Measurements from ENCODE around the gene RABGAP1L. TPM values are rescaled to one million over a fixed set of nuclear protein-coding genes. Genes with fewer than 3 reads are reported as not detected.

The RABGAP1L gene
- total RNA-seq, 1 experiment from 2014 or later: 29.3 TPM

DNA sequence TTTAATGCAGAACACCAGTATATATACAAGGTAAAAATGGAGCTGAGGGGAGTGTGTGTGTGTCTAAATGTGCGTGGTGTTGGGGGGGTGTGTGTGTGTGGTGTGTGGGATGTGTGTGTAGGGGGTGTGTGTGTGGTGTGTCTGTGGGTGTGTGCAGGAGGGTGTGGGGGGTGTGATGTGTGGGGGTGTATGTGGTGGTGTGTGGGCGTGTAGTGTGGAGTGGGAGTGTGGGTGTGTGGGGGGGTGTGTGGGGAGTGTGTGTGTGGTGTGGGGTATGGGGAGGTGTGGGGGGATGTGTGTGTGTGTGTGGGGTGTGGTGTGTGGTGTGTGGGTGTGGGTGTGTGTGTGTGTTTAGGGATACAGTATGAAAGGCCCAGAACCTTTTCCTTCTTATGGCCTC, 638.1 kb downstream of the RABGAP1L start:
- POLR2A ChIA-PET: no interaction called here
- no TSS peak for BruUV-seq (replicated peaks)
- RAD21 ChIA-PET (ENCODE audit: low non-redundant PET in 1 of 2, low total read pairs in 2 of 2, uncharacterized antibody in 2 of 2, unreplicated experiment in 2 of 2): no interaction called here

DNA sequence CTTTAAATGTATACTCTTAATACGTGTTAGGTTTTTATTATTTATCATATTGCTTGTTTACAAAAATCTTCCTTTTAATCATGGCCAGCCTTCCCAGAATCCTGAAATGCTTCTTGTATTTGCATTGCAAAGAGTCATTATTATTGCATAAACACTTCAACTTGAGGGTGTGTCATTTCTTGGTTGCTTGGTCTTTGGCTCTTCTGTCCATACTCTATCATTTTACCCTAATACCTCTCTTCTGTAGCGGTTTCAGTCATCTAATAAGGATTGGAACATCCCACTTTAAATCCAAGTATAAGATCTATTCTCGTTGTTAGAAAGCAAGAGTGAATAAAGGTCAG, 639.8 kb downstream of the RABGAP1L start:
- Histone ChIP-seq H3K27me3 (ENCODE audit: insufficient read depth, low read length) (no peaks in the 10 kb centered on the region), H3K9ac (ENCODE audit: low read length) (no peak overlapping the region), H3K79me2 (ENCODE audit: insufficient read depth, low read length) (no peaks in the 10 kb centered on the region), H2AFZ (ENCODE audit: low read depth, low read length, poor library complexity, severe bottlenecking) (no peak overlapping the region), H4K20me1 (ENCODE audit: insufficient read depth) (no peaks in the 10 kb centered on the region), H3K36me3 (ENCODE audit: control insufficient read depth in 1 of 2, insufficient read depth in 2 of 2, low read length in 2 of 2) (no peaks in the 10 kb centered on the region), H3K27ac (ENCODE audit: low read depth, low read length) (no peak overlapping the region), H3K4me1 (ENCODE audit: control insufficient read depth in 1 of 2, insufficient read depth in 2 of 2, low read length in 2 of 2) (peaks cover 0 to 3% of the 10 kb centered on the region in 2 experiments; a peak in 1 of 4 replicates), H3K9me2 (ENCODE audit: insufficient read depth) (no peaks in the 10 kb centered on the region), H3K4me2 (ENCODE audit: low read length) (no peak overlapping the region), H3K9me3 (ENCODE audit: control insufficient read depth in 1 of 2, insufficient read depth in 1 of 2, low read depth in 1 of 2, low read length in 2 of 2) (no peaks in the 10 kb centered on the region), H3K4me3 (replicated peaks in 1 of 2; ENCODE audit: low read depth in 1 of 2, low read length in 2 of 2) (no peak overlapping the region)
- ChIA-PET POLR2A (no interaction called here), RAD21 (ENCODE audit: low non-redundant PET in 1 of 2, low total read pairs in 2 of 2, uncharacterized antibody in 2 of 2, unreplicated experiment in 2 of 2) (no interaction called here), CTCF (no interaction called here)
- TF ChIP-seq CBX3 (IDR thresholded peaks at IDR 0.05; ENCODE audit: low read depth): no peak
- DNase-seq (ENCODE audit: low read depth, low spot score) (no peak), ATAC-seq (no peak)
- no TSS peak for BruUV-seq (replicated peaks)
- intact Hi-C loops (cut with micrococcal nuclease): no loop called here

More for the DNA sequence above, 638.1 kb downstream of the RABGAP1L start:
- Histone ChIP-seq H3K36me3 (ENCODE audit: control insufficient read depth in 1 of 2, insufficient read depth in 2 of 2, low read length in 2 of 2) (no peaks in the 10 kb centered on the region), H3K4me3 (replicated peaks in 1 of 2; ENCODE audit: low read depth in 1 of 2, low read length in 2 of 2) (no peak overlapping the region), H3K4me1 (ENCODE audit: control insufficient read depth in 1 of 2, insufficient read depth in 2 of 2, low read length in 2 of 2) (peaks cover 0 to 3% of the 10 kb centered on the region in 2 experiments; a peak in 1 of 4 replicates), H2AFZ (ENCODE audit: low read depth, low read length, poor library complexity, severe bottlenecking) (no peak overlapping the region), H3K4me2 (ENCODE audit: low read length) (no peak overlapping the region), H3K79me2 (ENCODE audit: insufficient read depth, low read length) (no peaks in the 10 kb centered on the region), H3K9me3 (ENCODE audit: control insufficient read depth in 1 of 2, insufficient read depth in 1 of 2, low read depth in 1 of 2, low read length in 2 of 2) (no peaks in the 10 kb centered on the region), H4K20me1 (ENCODE audit: insufficient read depth) (no peaks in the 10 kb centered on the region), H3K9ac (ENCODE audit: low read length) (no peak overlapping the region), H3K27ac (ENCODE audit: low read depth, low read length) (no peak overlapping the region), H3K27me3 (ENCODE audit: insufficient read depth, low read length) (no peaks in the 10 kb centered on the region), H3K9me2 (ENCODE audit: insufficient read depth) (no peaks in the 10 kb centered on the region)
- no peak for DNase-seq (ENCODE audit: low read depth, low spot score)
- CTCF ChIA-PET: no interaction called here
- ATAC-seq: no peak
- TF ChIP-seq SRF (IDR thresholded peaks at IDR 0.05; ENCODE audit: low read depth): no peak
- no peak for TF ChIP-seq EZH2phosphoT487 (IDR thresholded peaks at IDR 0.05; ENCODE audit: borderline replicate concordance)
- TF ChIP-seq, protein P1, sequence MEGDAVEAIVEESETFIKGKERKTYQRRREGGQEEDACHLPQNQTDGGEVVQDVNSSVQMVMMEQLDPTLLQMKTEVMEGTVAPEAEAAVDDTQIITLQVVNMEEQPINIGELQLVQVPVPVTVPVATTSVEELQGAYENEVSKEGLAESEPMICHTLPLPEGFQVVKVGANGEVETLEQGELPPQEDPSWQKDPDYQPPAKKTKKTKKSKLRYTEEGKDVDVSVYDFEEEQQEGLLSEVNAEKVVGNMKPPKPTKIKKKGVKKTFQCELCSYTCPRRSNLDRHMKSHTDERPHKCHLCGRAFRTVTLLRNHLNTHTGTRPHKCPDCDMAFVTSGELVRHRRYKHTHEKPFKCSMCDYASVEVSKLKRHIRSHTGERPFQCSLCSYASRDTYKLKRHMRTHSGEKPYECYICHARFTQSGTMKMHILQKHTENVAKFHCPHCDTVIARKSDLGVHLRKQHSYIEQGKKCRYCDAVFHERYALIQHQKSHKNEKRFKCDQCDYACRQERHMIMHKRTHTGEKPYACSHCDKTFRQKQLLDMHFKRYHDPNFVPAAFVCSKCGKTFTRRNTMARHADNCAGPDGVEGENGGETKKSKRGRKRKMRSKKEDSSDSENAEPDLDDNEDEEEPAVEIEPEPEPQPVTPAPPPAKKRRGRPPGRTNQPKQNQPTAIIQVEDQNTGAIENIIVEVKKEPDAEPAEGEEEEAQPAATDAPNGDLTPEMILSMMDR (IDR thresholded peaks at IDR 0.05 in 2 of 3, conservative IDR thresholded peaks at IDR 0.05 in 1 of 3; ENCODE audit: borderline replicate concordance in 1 of 3, insufficient read depth in 1 of 3, low read depth in 2 of 3, low read length in 2 of 3): no peak
- TF ChIP-seq POLR2AphosphoS5 (IDR thresholded peaks at IDR 0.05; ENCODE audit: low read depth, low read length): no peak
- TF ChIP-seq EZH2 (IDR thresholded peaks at IDR 0.05): no peak
- TF ChIP-seq CEBPB (IDR thresholded peaks at IDR 0.05; ENCODE audit: low read depth): no peak
- TF ChIP-seq ELF1 (IDR thresholded peaks at IDR 0.05; ENCODE audit: borderline replicate concordance, low read depth): no peak
- TF ChIP-seq, protein P2, sequence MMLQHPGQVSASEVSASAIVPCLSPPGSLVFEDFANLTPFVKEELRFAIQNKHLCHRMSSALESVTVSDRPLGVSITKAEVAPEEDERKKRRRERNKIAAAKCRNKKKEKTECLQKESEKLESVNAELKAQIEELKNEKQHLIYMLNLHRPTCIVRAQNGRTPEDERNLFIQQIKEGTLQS (IDR thresholded peaks at IDR 0.05): no peak
- no peak for TF ChIP-seq SP1 (IDR thresholded peaks at IDR 0.05; ENCODE audit: low read depth)
- TF ChIP-seq SIN3A (IDR thresholded peaks at IDR 0.05; ENCODE audit: low read depth): no peak
- intact Hi-C loops (cut with micrococcal nuclease): no loop called here

Data from HCT116 (cell line).